DND-41 (cell line): ENCODE data around the gene ILRUN.

Experiments used
- CTCF ChIP-seq: IDR thresholded peaks from 2 replicates; pipeline ENCODE4 v1.5.1; 2012; ENCODE audit warnings: borderline replicate concordance, low read length, moderate library complexity, mild to moderate bottlenecking; ENCODE audit not compliant: poor library complexity, severe bottlenecking; ENCODE audit errors: extremely low read depth
- EZH2 ChIP-seq: IDR thresholded peaks from 3 replicates; pipeline ENCODE4 v1.6.1; 2012; ENCODE audit warnings: borderline replicate concordance, low read depth, mild to moderate bottlenecking, moderate library complexity, low read length, inconsistent platforms; ENCODE audit not compliant: severe bottlenecking

GRCh38 chr6:34656378-34657036 lies 40.1 kb downstream of the ILRUN start:
- TF ChIP-seq EZH2 (no peak), CTCF (no peak)
